T-helper 1 cell (primary cell): Measurements from ENCODE around the gene TMEM30A.

Source experiments
- DNase-seq, 5 donors: peaks; one replicate each; pipeline ENCODE4 v3.0.0-alpha.2; 2012 to 2020

Gene TMEM30A

GRCh38 chr6:75261299-75261698 lies 23.3 kb downstream of the TMEM30A start:
- no peak for DNase-seq

GRCh38 chr6:75257343-75258087 lies 27.1 kb downstream of the TMEM30A start:
- DNase-seq, result no peak

- DNase-seq, result no peak
Measured at GRCh38 chr6:75250552-75250951, 34.0 kb downstream of the TMEM30A start.

DNA sequence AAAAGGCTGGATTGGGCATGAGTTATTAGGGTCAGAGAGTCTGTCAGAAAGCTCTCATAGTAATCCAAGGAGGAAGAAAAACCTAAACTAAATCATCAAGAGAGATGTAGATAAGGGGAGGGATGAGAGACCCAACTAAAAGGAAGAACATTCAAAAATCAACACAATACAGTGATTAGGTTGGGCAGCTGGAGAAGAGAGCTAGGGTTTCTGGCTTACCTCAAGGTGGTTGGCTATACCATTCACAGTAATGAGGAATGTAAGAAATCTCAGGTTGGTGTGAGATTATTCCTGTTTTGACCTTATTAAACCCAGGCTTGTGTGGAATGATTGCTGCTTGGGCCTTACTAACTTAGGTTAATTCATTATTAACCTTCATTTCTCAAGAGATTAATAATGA lies 34.8 kb downstream of the TMEM30A start:
- no peak for DNase-seq

- DNase-seq, result no peak
Measured at GRCh38 chr6:75246386-75246785, 38.2 kb downstream of the TMEM30A start.

- DNase-seq, result no peak
Measured at GRCh38 chr6:75244063-75244584, 40.5 kb downstream of the TMEM30A start.

DNA sequence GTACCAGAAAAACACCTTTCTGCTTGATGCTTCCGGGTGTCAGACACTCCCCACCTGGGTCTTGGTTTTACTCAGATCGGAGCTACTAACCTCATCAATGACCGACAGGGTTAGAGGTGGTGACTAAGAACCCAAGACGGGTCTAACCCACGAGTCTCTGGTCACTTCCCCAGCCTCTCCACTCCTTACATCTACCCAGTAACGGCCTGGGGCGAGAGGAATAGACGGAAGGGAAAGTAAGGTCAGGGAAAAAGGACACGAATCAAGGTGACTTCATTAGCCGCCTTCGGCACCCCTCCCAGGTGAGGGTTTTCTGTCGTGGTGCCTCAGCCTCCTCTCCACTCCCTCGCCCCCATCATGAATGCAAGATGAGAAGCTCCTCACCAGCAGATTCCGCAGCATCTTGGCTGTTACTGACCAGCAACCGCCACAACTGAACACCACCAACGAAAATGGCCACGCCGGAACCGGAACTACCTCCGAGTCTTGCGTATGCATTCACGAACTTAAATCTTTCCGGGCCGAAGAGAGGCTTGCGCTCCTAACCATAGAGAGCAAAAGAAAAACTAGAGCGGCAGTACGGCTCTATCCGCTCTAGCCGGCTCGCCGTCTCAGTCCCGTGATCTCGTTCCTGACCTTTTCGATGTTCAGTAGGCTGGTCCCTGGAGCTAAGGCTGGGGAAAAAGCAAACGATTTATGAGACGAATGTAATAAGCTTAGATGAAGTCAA lies 41.1 kb downstream of the TMEM30A start, which contains the start of gene COX7A2:
Gene COX7A2 (minus strand): TSS at position 469 of the 730 bp plus-strand sequence. CDS start 67 bp downstream, at position 402.
- DNase-seq, result peak; percentile 62 to 95 (median 76)

- no peak for DNase-seq
Measured at GRCh38 chr6:75236630-75237029, 48.0 kb downstream of the TMEM30A start.

DNA sequence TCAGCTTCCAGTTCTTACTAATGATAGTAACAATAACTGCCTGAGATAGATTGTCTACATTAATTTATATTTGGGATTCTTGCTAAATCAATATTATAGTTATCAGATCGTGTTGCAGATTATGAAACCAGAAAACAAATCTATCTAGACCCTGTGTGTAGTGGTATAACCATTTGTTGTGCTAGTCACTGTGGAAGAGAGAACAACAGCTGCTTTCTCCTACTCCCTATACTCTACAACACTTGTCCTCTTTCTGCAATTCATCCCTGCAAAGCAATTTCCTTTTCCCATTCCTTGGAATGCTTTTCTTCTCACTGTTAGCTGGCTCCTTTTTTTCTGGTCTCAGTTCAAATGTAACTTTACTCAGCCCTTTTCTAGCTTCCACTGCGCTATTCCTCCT lies 49.3 kb downstream of the TMEM30A start:
- no peak for DNase-seq

DNA sequence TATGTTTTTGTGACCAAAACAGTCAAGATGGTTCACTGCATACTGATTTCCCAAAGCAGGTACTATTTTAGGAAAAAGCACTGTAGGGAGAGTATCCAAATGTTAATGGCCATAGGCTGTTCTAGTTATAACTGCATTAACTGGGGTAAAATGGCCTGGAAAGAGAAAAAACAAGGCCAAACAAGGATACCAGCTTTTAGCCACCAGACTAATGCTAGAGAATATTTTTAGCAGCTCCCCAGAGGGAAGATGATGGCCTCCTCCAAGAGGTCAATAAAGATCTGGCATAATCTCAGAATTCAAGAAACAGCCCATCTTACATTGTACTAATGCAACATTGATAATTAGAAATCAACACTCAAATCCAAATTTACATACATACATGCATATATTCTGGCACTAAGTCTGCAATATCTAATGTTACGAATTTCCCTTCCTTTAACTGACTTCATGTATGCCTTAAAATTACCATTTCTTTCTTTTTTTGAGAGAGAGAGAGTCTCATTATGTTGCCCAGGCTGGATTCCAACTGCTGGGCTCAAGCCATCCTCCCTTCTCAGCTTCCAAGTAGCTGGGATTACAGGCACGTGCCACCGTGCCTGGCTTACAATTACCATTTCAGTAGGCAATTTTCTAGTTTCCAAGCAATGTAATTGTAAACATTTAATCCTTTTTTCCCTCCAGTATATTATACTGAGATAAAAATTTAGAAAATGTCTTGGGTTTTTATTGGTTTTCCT lies 50.3 kb downstream of the TMEM30A start:
- no peak for DNase-seq

DNA sequence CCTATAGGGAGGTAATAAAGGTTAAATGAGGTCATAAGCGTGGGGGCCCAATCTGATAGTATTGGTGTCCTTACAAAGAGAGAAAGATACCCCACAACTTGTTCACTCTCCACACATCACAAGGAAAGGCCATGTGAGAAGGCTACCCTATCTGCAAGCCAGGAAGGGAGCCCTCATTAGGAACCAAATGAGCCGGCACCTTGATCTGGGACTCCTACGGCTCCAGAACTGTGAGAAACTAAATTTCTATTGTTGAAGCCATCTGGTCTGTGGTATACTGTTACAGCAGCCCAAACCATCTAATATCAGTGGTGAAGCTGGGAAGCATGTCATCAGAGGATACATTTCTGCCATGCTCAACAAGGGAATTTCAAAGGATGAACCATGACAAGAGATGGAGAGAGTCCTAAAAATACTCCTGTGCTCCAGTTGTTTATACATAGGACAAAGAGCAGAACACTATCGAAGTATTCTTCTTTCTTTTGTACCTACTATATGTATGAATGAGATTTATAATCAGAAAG lies 51.4 kb downstream of the TMEM30A start:
- DNase-seq, result no peak

DNA sequence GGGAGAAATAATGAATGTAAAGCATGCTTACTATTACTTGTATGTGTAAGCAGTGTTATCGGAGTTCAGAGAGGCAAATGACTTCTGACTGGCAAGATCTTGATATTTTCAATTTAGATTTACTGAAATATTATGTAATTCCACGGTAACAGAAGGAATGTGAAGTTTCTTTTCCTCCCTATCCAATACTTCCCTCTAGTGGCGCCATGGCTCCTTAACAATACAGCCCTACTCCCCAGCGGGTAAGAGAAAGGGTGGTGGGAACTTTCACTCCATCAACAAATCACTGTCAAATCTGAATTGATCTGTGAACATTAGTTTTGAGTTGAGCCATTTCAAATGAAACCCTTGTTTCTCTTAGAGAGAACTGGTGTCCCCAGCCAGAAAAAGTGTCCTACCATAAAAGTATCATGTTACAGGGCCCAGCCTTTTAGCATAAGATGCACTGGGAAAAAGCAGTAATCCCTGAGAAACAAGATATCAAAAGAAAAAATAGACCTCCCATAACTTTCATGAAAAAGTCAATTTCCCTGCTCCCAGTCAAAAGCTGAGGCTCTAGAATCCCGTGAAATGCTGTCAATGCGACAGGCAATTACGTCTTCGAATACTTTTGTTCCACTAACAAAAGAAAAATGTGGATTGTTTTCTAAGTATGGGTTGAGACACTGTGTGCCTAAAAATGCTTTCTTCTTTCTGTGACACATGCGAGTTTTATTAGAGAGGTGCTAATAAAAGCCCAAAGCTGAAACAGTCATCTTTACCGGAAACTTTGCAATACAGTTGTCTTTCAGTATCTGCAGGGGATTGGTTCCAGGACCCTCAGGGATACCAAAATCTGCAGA lies 53.9 kb downstream of the TMEM30A start:
- DNase-seq, result no peak

GRCh38 chr6:75224303-75224926 lies 60.2 kb downstream of the TMEM30A start:
- DNase-seq, result no peak

GRCh38 chr6:75223428-75223827 lies 61.2 kb downstream of the TMEM30A start:
- DNase-seq, result no peak

DNA sequence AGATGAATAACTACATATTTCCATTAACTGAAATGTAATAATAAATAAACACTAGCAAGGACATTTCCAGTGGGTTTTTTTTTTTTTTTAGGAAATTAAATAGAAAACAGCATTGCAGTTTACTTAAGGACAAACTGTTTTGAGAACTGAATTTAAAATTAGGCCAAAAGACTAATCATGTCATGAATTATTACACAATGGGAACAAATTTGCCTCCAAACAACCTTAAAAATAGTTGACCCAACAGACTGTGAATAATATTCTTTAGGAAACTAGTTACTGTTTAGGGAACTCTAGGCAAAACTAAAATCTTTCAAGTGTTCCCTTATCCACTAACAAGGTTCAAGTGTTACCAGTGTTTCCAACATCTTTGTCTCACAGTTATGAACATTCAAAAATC lies 62.3 kb downstream of the TMEM30A start:
- no peak for DNase-seq

DNA sequence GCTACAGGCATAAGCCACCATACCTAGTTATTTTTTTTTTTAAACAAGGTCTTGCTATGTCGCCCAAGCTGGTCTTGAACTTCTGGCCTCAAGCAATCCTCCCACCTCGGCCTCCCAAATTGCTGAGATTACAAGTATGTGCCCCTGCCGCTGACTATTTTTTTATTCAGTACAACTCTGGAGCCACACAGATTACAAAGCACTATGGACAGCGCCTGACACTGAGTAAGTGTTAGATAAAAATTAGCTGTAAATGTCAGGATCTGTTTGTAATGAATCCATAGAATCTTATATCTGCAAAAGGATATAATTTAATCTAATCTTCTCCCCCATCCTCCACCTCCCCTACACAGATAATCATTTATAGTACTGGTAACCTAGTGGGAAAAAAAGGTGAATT lies 63.5 kb downstream of the TMEM30A start:
- no peak for DNase-seq

GRCh38 chr6:75220357-75220756 lies 64.2 kb downstream of the TMEM30A start:
- DNase-seq, result no peak

DNA sequence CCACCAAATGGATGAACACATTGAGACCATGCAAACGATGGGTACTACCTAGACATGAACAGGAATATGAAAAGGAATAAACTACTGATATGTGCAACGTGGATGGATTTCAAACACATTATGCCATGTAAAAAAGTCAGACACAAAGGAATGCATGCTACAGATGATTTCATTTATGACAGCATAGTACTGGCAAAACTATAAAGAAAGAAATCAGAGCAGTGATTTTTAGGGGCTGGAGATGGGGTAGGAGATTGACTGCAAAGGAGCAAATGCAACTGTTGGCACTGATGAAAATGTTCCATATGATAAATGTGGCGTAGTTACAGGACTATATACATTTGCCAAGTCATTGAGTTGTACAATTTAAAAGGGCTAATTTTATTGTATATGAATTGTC lies 65.3 kb downstream of the TMEM30A start:
- DNase-seq, result no peak

- no peak for DNase-seq
Measured at GRCh38 chr6:75217193-75217592, 67.4 kb downstream of the TMEM30A start.

GRCh38 chr6:75215291-75215690 lies 69.3 kb downstream of the TMEM30A start:
- no peak for DNase-seq

DNA sequence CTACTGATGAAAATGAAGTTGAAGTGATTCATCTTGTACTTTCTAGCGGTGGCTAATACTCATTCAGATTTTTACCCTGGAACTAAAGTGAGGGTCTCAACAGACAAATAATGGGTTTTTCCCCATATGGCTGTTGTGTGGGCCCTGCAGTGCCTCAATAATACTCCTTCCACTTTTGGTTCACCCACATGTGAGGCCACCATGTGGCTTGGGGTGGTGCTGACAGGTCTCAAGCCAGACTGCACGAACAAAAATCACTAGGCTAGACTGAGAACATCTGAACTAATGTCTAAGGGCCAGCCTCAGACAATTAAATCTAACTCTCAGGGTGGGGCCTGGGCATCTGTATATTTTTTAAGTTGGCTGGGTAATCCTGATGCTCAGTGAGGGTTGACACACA lies 70.9 kb downstream of the TMEM30A start:
- no peak for DNase-seq

- DNase-seq, result no peak
Measured at GRCh38 chr6:75213112-75213511, 71.5 kb downstream of the TMEM30A start.
